Activated T-helper 9 cell treated with anti-CD3 and anti-CD28 coated beads, Interleukin-2, amount 50 U/mL, for 16 hours (primary cell): ENCODE measurements around the gene GRAPL.
"Not testable (repeated sequence)": the region's sequence is repeated elsewhere in the genome, so short reads cannot be mapped to it uniquely, and the experiment has no call there.

Source experiments
- DNase-seq: peaks from one replicate; pipeline ENCODE4 v3.0.0-alpha.2; 2020; ENCODE audit warnings: low read depth

The GRAPL gene

DNA sequence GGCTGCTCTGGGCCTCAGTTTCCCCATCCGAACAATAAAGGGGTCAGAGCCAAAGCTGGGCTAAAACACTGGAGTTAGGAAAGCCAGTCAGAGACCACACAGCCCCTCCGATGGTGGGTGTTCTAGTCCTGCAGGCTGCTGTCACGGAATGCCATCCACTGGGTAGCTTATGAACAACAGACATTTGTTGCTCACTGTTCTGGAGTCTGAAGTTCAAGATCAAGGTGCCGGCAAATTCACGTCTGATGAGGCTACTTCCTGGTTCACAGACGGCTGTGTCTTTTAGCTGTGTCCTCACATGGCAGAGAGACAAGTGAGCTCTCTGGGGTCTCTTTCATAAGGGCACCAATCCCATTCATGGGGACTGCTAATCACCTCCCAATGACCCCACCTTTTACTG lies 9.2 kb downstream of the GRAPL start:
- DNase-seq = not testable (repeated sequence)

DNA sequence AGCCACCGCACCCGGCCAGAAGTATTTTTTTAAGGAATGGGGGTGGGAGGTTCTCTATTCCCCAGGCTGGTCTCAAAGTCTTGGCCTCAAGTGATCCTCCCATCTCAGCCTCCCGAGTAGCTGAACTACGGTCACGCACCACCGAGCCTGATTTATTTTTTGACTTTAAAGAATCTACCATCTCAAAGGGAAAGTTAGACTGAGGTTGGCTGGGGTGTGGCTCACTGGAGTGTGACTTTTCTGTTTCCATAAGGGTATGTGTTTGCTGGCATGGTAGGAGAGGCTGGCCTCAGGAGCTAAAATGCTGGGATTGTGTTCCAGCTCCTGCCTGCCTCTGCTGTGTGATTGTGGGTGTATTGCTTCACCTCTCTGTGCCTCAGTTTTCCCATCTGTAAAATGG lies 10.6 kb downstream of the GRAPL start:
- not testable (repeated sequence) for DNase-seq

DNA sequence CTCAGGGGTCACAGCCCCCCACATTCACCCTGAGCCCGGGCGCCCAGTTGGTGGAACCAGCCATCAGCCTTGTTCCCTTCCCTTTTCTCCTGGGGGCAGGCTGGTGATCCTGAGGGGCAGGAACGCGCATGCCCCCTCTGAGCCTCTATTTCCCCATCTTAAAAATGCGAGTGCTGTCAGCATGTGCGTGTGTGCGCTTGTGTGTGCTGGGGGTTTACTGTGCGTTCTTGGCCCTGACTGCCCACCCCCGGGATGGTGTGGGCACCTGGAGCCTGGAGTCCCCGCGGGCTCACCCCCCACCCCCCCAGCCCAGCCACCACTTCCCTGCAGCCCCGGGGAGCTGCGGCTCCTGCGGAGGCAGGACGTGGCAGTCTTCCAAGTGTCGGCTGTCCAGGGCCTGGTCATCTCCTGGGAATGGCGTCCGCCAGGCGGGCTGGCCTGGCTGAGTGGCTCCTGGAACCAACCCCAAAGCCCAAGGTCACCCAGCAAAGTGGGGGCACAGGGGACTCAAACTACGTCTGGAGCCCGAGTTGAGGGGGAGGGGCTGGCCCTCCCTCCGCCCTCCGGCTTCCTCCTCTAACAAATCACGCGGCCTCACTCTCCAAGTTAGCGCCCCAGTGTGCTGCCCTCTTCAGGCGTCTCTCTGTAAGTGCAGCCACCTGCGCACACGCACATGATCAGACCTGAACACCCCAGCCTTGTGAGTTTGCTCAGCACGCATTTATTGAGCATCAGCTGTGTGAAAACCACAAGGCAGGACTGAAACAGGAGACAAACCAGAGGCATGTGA lies 14.2 kb downstream of the GRAPL start:
- DNase-seq = not testable (repeated sequence)

DNA sequence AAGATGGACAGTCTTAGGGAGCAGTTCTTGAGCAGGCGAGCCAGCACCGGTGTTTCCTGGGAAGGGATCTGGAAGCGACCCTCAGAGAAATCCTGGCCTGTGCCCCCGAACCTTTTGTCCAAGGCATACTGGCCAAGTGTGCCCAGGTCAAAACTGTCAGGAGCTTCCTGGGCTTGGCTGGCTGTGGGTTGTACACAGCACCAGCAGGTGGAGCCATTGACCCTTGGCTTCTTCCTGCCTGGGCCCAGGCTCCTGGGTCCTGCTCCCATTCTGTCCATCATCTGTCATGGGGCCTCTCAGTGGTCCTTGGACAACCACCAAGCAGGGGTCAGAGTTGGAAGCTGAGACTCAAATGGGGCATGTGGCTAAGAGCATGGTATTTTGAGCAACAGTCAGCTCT lies 15.0 kb downstream of the GRAPL start:
- DNase-seq = not testable (repeated sequence)

DNA sequence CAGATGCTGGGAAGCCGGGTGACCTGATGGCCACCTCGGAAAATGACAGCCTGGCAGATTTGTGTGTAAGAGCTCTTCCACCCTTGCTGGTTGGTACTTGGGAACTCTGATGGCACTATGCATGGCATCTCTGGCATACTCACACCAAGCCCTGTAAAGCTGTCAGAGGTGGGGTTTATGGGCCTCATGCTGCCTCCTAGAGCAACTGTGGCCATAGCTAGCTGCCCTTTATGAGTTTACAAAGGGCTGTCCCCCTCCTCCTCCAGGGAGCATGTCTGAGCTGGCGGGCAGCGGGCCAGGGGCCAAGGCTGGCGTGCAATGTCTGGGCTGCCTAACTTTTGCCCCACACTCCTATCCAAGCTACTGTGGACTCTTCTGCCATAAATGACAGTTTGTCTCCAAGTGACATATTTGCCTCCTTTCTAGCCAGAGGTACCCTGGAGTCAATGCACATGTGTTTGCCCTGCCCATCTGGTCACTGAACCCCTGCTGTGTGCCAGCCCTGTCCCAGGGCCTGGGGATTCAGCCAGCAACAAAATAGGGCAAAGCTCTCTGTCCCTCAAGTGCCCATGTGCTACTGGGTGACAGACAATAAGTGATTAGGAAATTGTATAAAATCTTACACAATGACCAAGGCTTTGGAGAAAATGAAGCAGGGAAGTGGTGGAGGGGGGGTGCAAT lies 15.8 kb downstream of the GRAPL start:
- DNase-seq = not testable (repeated sequence)

DNA sequence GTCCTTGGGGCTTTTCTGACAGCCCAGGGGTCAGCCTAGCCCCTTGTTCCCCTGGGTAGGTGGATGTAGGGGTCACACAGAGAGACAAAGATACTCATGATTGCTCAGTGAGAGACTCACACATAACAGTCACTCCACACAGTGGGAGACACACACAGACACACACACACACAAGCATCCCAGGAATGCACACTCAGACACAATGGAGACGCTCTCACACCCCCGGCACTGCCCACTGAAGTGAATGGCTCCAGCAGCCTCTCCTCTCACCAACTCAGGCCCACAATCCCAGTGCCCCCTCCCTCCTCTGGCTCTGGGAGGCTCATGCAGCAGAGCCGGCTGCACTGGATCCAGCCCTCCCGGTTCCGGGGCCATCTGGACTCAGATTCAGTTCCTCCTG lies 17.0 kb downstream of the GRAPL start:
- not testable (repeated sequence) for DNase-seq

DNA sequence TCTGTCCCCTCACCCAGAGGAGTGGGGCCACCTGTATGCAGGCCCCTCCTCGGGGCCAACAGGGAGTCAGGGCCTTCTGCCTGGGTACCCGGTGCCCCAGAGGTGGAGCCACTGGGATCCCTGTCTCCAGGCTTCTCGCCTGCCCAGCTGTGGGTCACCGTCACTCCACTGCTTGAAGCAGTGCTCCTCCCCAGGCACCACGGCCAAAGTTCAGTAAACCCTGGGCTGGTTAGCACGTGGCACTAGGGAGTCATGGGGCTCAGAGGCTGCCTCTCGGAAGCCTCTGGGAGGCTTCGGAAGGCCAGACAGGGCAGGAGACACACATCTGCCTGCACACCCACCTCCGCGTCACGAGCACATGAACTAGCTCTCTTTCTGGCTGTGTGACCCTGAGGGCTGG lies 18.1 kb downstream of the GRAPL start:
- not testable (repeated sequence) for DNase-seq

DNA sequence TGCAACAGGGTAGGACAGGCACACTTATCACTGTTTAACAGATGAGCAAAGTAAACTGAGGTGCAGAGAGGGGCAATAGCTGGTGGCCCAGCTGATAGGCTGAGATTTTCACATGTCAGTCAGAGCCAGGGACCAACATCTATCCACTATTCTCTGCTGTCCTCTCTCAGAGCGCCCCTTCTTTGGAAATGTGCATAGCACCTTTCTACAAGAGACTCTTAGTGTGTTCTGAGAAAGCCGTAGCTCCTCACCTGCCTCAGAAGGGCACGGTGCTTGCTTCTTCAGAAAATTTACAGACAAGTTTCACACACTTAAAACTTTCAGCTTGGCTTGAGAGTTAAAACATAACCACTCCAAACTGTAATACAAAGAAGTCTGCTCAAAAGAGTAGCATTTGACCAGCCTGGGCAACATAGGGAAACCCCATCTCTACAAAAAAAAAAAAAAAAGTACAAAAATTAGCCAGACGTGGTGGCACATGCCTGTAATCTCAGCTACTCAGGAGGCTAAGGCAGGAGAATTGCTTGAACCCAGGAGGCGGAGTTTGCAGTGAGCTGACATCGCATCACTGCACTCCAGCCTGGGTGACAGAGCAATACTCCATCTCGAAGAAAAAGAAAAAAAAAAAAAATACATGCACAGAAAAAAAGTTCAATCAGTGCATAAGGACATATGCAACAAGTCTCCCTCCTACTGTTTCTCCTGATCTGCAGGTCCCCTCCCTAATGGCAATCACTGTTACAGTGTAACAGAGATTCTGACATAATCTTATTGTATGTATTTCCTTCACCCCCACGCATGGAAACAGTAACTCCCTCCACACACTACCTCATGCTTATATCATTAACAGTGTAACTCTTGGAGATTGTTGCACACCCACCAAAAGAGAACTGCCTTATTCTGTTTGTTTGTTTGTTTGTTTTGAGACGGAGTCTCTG lies 23.6 kb downstream of the GRAPL start:
- DNase-seq = not testable (repeated sequence)

DNA sequence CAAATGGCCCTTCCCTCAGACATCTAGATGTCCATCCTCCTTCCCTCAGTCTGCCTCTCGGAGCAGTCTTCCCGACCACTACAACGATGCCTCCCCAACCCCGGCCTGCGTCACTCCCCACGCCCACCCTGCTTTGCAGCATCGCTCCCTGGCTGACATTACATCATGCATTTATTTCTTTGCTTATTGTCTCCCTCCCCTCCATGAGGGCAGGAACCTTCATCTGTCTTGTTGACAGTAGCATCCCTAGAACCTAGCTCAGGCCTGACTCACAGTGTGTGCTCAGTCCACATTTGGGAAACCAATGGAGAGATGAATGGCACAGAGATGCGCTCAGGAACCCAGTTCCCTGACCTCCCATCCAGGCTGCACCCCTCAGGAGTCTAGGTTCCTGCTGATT lies 30.2 kb downstream of the GRAPL start:
- not testable (repeated sequence) for DNase-seq

DNA sequence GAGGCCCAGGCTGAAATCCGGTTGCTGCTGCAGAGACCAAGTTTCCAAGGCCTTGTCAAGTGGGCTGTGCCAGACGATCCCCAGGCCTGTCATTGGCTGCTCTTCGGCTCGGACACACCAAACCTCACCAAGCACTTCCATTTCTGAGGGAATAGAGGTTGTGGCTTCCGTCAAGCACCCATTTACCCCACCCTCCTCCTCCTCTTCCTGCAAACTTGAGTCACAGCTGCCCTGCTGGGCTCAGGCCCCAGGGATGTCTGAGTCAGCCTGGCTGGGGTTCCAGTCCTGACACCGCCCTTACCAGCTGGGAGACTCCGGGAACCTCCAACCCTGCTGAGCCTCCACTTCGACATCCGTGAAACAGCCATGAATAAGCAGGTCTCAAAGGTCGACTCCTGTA lies 31.1 kb downstream of the GRAPL start:
- DNase-seq = not testable (repeated sequence)

DNA sequence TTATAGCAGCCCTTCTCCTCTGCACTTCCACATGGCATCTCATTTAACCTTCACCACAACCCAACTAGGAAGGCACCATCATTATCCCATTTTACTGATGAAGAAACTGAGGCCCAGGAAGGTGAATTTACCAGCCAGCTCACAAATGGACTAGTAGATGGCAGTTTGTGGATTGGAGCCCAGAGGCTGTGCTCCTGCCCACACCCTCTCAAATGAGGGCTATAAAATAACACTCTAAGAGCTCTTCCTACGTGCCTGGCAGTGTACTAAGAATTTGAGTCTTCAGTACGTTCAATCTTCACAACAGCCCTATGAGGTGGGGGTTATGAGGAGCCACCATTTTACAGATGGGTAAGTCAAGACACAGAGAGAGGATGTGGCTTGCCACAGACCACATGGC lies 31.5 kb downstream of the GRAPL start:
- not testable (repeated sequence) for DNase-seq

DNA sequence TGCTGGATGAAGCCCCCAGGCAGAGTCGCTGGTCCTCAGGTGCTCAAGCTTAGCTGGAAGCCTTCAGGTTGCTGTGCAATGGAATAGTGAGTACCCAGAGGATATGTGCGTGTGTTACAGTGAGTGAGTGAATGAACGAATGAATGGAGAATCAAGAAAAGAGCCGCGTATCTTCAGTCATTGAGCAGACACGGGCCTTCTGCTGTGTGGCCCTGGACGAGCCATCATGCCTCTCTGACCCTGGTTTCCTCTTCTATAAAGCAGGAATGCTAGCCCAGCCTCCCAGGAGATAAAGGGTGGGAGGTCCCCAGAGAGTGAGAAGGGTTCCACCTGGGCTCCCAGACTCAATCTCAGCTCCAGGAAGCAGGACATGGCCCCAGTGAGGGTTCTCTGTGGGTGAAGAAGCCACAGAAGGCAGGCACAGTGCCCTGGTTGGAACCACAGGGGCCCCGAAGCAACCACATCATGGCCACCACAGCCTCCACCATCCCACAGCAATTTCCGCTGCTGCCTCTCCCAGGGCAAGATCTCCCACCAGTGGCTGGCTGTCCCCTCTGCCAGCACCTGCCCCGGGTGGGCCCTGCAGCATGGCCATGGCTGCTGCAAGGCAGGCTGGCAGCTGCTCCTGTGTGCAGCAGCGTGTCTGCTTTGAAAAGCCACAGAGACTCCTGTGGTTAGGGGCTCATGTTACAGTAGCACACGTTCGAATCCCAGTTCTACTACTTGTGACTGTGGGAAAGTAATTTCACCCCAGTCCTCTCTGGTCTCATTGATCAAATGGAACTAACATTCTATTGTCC lies 34.1 kb downstream of the GRAPL start:
- not testable (repeated sequence) for DNase-seq

DNA sequence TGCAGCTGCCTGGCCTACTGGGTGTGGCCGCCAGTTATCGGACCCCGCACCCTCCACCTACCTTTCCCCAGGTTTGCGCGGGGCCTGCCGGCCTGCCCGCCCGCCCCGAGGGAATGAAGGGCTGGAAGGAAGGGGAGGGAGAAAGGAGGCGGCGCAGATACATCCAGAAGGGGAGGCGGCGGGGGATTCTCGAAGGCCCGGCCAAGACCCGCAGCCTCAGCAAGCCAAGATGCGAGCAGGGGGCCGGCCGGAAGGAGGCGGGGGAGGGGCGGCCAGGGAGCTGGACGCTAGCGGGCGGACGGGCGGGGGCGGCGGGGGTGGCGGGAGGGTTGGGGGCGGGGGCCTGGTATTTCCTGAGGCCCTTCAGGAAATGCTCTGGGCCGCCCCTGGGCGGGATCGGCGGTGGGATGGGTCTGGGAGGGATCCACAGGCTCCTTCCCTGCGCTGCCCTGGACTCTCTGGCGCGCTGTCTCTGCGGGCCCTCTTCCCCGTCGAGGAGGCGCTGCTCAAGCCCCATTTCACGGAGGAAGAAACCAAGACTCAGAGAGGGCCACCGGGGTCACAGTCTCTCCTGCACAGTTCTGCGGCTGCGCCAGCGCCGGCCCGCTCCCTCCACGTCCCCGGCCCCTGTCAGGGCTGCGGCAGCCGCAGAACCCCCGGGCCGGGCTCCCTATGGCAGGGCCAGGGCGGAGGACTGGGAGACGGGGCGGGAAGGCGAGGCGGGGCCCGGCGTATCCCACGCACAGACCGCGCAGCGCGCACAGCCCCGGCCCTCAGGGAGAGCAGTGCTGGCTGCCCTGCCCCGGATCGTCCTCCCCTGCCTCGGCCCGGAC lies 35.2 kb downstream of the GRAPL start:
- DNase-seq = not testable (repeated sequence)

DNA sequence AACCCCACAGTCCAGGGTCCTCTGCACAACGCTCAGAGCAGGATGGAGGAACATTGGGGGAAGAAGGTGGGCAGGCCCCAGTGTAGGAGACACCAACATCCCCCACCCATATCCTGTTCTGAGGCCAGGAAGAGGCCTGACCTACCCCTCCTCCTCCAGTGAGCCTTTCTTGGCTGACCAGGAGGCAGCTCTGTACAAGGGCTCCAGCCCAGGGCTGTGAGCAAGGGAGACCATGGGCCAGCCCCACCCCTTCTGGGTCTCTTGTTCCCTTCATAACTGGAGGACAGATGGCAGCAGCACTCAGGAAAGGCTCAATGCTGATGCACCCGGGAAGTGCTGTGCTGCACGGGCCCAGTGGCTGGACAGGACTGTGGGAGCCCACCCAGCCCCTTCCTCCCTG lies 47.0 kb downstream of the GRAPL start:
- DNase-seq = not testable (repeated sequence)

DNA sequence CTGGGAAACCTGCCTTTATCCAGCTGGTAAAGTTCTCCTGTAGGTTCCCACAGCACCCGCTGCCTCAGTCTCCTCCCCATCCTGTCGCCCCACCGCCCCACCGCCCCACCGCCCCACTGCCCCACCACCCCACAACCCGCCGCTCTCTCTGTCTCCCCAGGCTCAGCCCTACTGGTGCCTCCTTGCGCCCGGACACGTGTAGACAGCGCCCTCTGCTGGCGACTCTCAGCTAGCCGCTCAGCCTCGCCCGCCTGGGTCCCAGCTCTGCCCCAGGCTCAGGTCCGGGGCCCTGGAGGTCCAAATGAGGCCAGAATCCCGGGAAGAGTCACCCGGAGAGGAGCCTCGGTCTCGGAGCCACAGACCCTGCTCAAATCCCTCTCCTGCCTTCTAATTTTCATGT lies 48.0 kb downstream of the GRAPL start:
- DNase-seq = not testable (repeated sequence)

DNA sequence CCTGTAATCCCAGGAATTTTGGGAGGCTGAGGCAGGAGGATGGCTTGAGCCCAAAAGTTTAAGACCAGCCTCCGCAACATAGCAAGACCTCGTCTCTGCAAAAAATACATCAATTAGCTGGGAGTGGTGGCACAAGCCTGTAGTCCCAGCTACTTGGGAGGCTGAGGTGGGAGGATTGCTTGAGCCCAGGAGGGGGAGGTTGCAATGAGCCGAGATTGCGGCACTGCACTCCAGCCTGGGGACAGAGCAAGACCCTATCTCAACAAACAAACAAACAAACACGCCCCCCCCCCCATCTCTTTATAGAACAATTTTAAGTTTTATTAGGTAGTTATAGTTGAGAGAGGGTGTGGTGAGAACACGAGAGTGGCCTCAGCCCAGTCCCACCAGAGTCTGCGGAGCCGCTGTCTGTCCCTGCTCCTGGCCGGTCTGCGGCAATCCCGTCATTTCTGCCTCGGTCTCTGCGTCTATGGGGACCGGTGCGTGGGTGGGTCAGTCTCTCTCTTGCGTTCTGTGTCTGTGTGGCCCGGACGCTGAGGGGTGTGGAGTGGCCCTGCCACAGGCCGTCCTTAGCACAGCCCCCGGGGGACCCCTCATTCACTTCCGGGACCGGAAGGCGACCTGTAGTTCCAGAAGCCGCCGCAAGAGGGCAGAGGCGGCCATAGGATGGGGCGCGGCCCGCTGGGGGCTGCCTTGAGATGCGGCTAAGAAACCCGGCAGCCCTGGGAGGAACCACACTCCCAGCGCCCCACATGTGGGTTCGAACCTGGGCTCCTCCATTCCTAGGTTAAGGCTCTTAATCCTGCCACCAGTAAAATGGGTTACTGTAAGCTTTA lies 53.9 kb downstream of the GRAPL start:
- DNase-seq = not testable (repeated sequence)

DNA sequence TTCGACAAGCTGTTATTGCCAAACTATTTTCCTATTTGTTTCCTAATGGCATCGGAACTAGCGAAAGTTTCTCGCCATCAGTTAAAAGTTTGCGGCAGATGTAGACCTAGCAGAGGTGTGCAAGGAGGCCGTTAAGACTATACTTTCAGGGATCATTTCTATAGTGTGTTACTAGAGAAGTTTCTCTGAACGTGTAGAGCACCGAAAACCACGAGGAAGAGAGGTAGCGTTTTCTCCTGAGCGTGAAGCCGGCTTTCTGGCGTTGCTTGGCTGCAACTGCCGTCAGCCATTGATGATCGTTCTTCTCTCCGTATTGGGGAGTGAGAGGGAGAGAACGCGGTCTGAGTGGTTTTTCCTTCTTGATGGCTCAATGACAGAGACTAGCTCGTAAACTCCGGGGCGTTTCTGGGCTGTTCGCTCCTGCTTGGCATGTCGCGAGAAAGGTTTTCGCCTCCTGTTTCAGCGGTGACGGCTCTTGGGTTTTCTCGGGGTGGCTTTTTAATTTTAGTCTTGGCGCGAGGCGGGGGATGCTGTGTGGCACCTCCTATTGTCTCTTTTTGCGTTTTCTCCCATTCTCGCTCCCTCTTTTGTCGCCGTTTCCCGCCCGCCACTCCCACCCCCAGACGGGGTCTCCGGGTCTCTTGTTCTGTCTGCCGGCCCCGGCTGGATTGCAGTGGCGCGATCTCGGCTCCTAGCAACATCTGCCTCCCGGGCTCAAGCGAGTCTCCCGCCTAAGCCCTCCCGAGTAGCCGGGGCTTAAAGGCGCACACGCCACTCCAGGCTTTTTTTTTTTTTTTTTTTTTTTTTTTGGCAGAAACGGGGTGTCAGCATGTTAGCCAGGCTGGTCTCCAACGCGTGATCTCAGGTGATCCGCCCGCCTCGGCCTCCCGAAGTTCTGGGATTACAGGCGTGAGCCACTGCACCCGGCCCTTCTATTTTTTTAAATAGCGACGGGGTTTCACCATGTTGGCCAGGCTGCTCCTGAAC lies 60.8 kb downstream of the GRAPL start:
- DNase-seq = not testable (repeated sequence)
